Esophagus muscularis mucosa (tissue), 3 donors: ENCODE measurements around the gene ESPL1.

ENCODE experiments used
- CTCF ChIP-seq, 3 experiments: fragments of 200-600 bp in 2 of 3; fragments of 450-650 bp in 1 of 3; sonication (generic) in 2 of 3; IDR thresholded peaks; one replicate each; pipeline ENCODE4 v1.5.1; 2017 to 2019; ENCODE audit warnings: antibody characterized with exemption in 3 of 3, mild to moderate bottlenecking in 2 of 3, moderate library complexity in 1 of 3
- EP300 ChIP-seq: sonication (generic); formaldehyde crosslinking; IDR thresholded peaks from one replicate; pipeline ENCODE4 v1.6.1; 2017; ENCODE audit warnings: antibody characterized with exemption

- TF ChIP-seq CTCF (IDR thresholded peaks at IDR 0.05) (no peak), EP300 (no peak)
Measured at GRCh38 chr12:53300187-53300586, 32.1 kb downstream of the ESPL1 start.
